SU-DHL-6 (cell line): Measurements from ENCODE around the gene CTAGE8.
"Not testable (repeated sequence)": the region's sequence is repeated elsewhere in the genome, so short reads cannot be mapped to it uniquely, and the experiment has no call there.

ENCODE experiments used
- H2AFZ ChIP-seq: fragments of 200-600 bp; sonication (generic); 2 replicates; pipeline ENCODE4 v1.6.1; 2014; ENCODE audit warnings: low read depth, mild to moderate bottlenecking, moderate library complexity, mixed read lengths, antibody characterized with exemption, low read length; ENCODE audit not compliant: severe bottlenecking
- H3F3A ChIP-seq: fragments of 200-600 bp; shearing (Covaris generic); 2 replicates; pipeline ENCODE4 v1.6.0; 2016; ENCODE audit warnings: antibody characterized with exemption, mild to moderate bottlenecking; ENCODE audit not compliant: insufficient read depth
- H3K27ac ChIP-seq: fragments of 200-600 bp; sonication (generic); 2 replicates; pipeline ENCODE4 v1.5.1; 2016; ENCODE audit warnings: low read depth, mild to moderate bottlenecking, low read length, moderate library complexity, mixed read lengths
- H3K27me3 ChIP-seq: fragments of 200-600 bp; sonication (generic), shearing (Covaris generic); 2 replicates; pipeline ENCODE4 v1.6.0; 2014; ENCODE audit warnings: mild to moderate bottlenecking, low read length
- H3K36me3 ChIP-seq: fragments of 200-600 bp; sonication (generic); 2 replicates; pipeline ENCODE4 v1.6.1; 2014; ENCODE audit warnings: mild to moderate bottlenecking, low read length, mixed read lengths
- H3K4me2 ChIP-seq: fragments of 300-600, 200-600 bp; shearing (Covaris generic), sonication (generic); 2 replicates; pipeline ENCODE4 v1.6.0; 2014; ENCODE audit warnings: low read length, low read depth, mild to moderate bottlenecking; ENCODE audit not compliant: poor library complexity, severe bottlenecking
- H3K4me3 ChIP-seq: fragments of 200-600 bp; sonication (generic); 2 replicates; pipeline ENCODE4 v1.5.1; 2014; ENCODE audit warnings: antibody characterized with exemption, low read length, mild to moderate bottlenecking, mixed read lengths; ENCODE audit not compliant: insufficient read depth, poor library complexity, severe bottlenecking
- H3K79me2 ChIP-seq: fragments of 200-600 bp; sonication (generic); 2 replicates; pipeline ENCODE4 v1.6.1; 2014; ENCODE audit warnings: mild to moderate bottlenecking, low read length, moderate library complexity; ENCODE audit not compliant: insufficient read depth
- H3K9ac ChIP-seq: fragments of 200-600 bp; sonication (generic); 2 replicates; pipeline ENCODE4 v1.7.0; 2014; ENCODE audit warnings: mild to moderate bottlenecking, low read length
- H3K9me2 ChIP-seq: fragments of 200-600 bp; sonication (generic); replicated peaks from 2 replicates; pipeline ENCODE4 v1.6.1; 2014; ENCODE audit warnings: low read length; ENCODE audit not compliant: insufficient read depth
- H3K9me3 ChIP-seq: fragments of 200-600 bp; sonication (generic); 2 replicates; pipeline ENCODE4 v1.6.1; 2014; ENCODE audit warnings: low read length, mixed read lengths; ENCODE audit not compliant: insufficient read depth
- H4K20me1 ChIP-seq: fragments of 200-600 bp; sonication (generic); 2 replicates; pipeline ENCODE4 v1.6.1; 2014; ENCODE audit warnings: low read depth, mild to moderate bottlenecking, antibody characterized with exemption, low read length, moderate library complexity, mixed read lengths

Gene CTAGE8, protein sequence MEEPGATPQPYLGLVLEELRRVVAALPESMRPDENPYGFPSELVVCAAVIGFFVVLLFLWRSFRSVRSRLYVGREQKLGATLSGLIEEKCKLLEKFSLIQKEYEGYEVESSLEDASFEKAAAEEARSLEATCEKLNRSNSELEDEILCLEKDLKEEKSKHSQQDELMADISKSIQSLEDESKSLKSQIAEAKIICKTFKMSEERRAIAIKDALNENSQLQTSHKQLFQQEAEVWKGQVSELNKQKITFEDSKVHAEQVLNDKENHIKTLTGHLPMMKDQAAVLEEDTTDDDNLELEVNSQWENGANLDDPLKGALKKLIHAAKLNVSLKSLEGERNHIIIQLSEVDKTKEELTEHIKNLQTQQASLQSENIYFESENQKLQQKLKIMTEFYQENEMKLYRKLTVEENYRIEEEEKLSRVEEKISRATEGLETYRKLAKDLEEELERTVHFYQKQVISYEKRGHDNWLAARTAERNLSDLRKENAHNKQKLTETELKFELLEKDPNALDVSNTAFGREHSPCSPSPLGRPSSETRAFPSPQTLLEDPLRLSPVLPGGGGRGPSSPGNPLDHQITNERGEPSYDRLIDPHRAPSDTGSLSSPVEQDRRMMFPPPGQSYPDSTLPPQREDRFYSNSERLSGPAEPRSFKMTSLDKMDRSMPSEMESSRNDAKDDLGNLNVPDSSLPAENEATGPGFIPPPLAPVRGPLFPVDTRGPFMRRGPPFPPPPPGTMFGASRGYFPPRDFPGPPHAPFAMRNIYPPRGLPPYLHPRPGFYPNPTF

DNA sequence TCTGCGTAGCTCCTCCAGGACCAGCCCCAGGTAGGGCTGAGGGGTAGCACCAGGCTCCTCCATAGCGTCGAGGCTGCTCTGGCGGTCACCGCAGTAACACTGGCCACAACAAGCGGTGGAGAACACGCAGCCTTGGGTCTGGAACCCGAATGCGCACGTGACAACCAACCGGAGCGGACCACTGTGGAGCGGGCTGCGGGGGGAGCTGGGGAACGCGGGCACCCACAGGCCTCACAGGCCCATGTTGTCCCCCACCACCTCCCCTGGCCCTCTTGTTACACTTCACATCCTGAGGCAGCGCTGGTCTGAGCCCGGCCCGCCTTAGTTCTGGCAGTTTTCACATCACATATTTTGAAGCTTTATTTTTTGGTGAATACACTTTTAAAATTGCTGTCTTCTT, at the start of gene CTAGE8:
Gene CTAGE8, minus strand, starts transcription at position 101 of the 400 bp plus-strand sequence. Its CDS starts 38 bp downstream, at position 63.
- not testable (repeated sequence) for H3K9me2 ChIP-seq, H3K9me3 ChIP-seq, H2AFZ ChIP-seq, H3K79me2 ChIP-seq, H4K20me1 ChIP-seq, H3K4me2 ChIP-seq, H3F3A ChIP-seq, H3K36me3 ChIP-seq, H3K27ac ChIP-seq, H3K27me3 ChIP-seq, H3K4me3 ChIP-seq, H3K9ac ChIP-seq

DNA sequence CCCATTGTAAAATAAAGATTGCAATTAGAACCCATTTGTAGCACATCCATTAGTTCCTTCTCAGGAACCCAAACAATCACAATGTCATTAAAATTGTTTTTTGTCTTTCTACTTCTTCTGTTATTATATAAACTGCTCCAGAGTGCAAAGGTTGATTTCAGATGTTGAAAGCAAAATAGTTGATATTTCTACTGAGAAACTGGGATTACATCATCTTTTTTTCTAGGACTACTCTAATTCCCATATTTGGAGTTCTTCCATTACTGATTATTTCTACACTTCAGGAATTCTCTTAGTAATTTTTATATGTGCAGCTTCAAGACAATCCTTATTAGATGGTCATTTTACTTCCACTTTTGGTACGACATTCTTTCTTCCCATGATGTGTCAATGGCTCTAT, 48.4 kb upstream of the CTAGE8 start:
- H3K36me3 ChIP-seq, H3K4me2 ChIP-seq, H3F3A ChIP-seq, H3K79me2 ChIP-seq, H3K9me2 ChIP-seq, H3K27me3 ChIP-seq, H3K9ac ChIP-seq, H2AFZ ChIP-seq, H3K4me3 ChIP-seq, H3K9me3 ChIP-seq, H3K27ac ChIP-seq, H4K20me1 ChIP-seq: not testable (repeated sequence)

DNA sequence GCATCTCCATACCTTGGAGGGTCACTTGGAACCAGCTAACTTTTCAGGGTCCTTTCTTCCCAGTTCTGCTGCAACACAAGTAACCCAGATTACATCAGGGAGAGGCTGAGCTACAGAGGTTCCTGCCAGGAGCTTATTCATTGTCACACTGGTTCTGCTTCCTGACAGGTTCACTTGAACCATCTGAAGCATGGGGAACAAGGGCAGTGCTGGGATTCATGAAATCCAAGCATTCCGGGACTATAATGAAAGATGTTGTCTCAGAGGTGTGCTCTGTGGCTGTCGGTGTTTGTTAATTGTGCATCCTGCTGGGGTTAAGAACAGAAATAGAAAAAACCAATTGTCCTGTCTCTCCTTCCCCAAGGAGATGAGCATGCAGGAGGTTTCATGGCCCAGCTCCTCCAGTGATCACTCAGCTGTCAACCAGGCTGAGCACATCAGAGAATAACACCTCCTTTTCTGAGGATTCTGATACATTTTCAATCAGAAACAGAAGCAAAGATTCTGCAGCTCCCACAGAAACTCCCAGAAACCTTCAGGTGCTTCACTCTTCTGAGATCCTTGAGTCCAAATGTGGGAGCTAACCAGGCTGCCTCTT, 42.9 kb upstream of the CTAGE8 start, which contains the start of gene OR2A1:
Gene OR2A1, plus strand, starts transcription at position 548 of the 598 bp plus-strand sequence. CDS start 5,706 bp downstream, outside the sequence.
- H3K27ac ChIP-seq, H3K9me3 ChIP-seq, H3K9ac ChIP-seq, H3K4me2 ChIP-seq, H3K79me2 ChIP-seq, H3K27me3 ChIP-seq, H2AFZ ChIP-seq, H4K20me1 ChIP-seq, H3K36me3 ChIP-seq, H3K4me3 ChIP-seq, H3K9me2 ChIP-seq, H3F3A ChIP-seq: not testable (repeated sequence)

DNA sequence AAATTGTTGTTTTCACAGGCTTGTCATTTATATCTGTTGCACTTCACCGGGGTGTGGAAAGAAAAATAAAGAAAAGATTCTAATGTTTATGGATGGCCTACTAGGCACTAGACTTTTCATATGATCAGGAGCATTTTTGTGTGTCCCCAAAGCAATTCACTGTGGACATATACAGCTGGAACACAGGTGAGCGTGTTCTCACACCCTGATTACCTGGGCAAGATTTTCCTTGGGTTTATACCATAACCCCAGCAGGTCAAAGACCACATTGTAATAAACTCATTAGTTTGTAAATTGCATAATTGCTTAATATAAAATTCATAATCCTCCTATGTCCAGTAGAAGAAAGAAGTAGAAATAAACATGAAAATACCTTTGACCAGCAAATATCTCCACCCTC, 42.1 kb upstream of the CTAGE8 start:
- H3K79me2 ChIP-seq, H2AFZ ChIP-seq, H3K27me3 ChIP-seq, H3K4me3 ChIP-seq, H3K9me3 ChIP-seq, H3F3A ChIP-seq, H3K9ac ChIP-seq, H3K36me3 ChIP-seq, H3K9me2 ChIP-seq, H3K27ac ChIP-seq, H4K20me1 ChIP-seq, H3K4me2 ChIP-seq: not testable (repeated sequence)

DNA sequence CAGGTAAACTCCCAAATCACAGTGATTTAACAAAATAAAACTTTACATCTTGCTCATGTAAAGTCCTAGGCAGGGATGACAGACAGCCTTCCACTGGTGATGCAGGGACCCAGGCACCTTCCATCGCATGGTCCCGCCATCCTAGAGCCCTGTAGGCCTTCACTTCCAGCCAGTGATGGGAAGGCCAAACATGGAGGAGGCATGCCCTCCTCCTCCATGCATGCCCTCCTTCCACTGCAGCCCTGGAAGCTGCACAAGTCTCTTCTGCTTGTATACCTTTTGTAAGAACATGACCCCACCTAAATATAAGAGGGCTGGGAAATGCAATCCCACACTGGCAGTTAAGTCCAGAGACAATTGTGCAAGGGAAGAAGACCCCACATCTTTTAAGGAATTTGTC, 40.6 kb upstream of the CTAGE8 start:
- not testable (repeated sequence) for H3K79me2 ChIP-seq, H3K27me3 ChIP-seq, H3K9me3 ChIP-seq, H3F3A ChIP-seq, H3K36me3 ChIP-seq, H3K4me3 ChIP-seq, H3K4me2 ChIP-seq, H3K9me2 ChIP-seq, H2AFZ ChIP-seq, H4K20me1 ChIP-seq, H3K27ac ChIP-seq, H3K9ac ChIP-seq

DNA sequence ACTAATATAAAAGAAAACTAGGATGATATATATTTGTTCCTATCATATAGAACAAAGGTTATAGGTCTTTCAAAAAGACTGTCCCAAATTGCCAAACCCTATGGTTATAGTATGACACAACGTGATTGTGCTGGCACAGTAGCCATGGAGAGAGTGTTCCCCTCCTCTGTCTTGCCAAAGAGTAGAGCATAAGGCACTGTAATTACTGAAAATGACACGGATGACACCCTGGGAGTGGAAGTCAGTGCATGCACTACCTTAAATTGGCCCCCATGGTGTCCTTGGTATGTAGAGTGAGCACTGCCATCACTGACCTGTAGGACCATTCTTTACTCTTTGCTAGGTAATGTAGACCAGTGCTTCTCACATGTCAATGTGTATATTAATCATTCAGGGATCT, 36.1 kb upstream of the CTAGE8 start:
- not testable (repeated sequence) for H4K20me1 ChIP-seq, H2AFZ ChIP-seq, H3K4me3 ChIP-seq, H3K79me2 ChIP-seq, H3K9me3 ChIP-seq, H3K4me2 ChIP-seq, H3F3A ChIP-seq, H3K9me2 ChIP-seq, H3K27ac ChIP-seq, H3K9ac ChIP-seq, H3K27me3 ChIP-seq, H3K36me3 ChIP-seq

DNA sequence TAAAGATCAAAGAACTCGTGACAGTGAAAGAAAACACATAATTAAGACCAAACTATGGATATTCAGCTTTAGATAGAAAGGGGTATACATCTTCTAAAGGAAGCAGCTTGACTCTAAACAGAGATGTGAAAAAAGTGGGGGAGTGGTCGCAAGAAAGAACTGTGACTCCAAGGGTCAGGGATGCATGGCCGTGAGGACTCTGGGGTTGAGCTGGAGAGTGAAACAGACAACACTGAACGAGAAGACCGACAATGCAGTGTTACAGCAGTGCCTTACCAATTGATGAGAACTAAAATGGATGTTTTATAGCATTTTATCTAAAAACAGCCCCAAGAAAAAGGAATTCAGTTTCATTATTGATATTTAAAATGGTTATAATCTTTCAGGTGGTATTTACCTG, 34.5 kb upstream of the CTAGE8 start:
- not testable (repeated sequence) for H3F3A ChIP-seq, H3K79me2 ChIP-seq, H4K20me1 ChIP-seq, H3K27me3 ChIP-seq, H3K9me2 ChIP-seq, H3K9ac ChIP-seq, H3K9me3 ChIP-seq, H3K36me3 ChIP-seq, H2AFZ ChIP-seq, H3K4me3 ChIP-seq, H3K4me2 ChIP-seq, H3K27ac ChIP-seq
